ENCODE data around the gene SYCE3.

GRCh38 chr22:50573491-50574382, 11.0 kb upstream of the SYCE3 start:
- TF ChIP-seq CTCF (IDR thresholded peaks at IDR 0.05), result no peak
- no peak for TF ChIP-seq POLR2A (IDR thresholded peaks at IDR 0.05; ENCODE audit: low read depth)
